MCF 10A (cell line): ENCODE results near the gene UBA1. TPM values are rescaled to one million over a fixed set of nuclear protein-coding genes. Genes with fewer than 3 reads are reported as not detected.

Source experiments
- BruUV-seq: library from RNA; stranded (reverse); fragments of 400-500 nt; replicated peaks from 2 replicates; lab custom pipeline; 2021; lab: Mats Ljungman, UMichigan
- CTCF ChIA-PET: fragments of 300-600 bp; sonication (Branson Sonifier 250); formaldehyde crosslinking; extraction: SDS; loops from one replicate; lab custom pipeline; 2021; ENCODE audit warnings: antibody characterized with exemption, inconsistent platforms; lab: Yijun Ruan, JAX
- POLR2A ChIA-PET: fragments of 300-600, 350-650 bp; sonication (Branson Sonifier 250); formaldehyde crosslinking; extraction: SDS; loops from one replicate; lab custom pipeline; 2020; ENCODE audit warnings: antibody characterized with exemption, inconsistent platforms; lab: Yijun Ruan, JAX
- DNase-seq: peaks from one replicate; pipeline ENCODE4 v3.0.0-alpha.2; 2018; ENCODE audit not compliant: unreplicated experiment
- H3K27ac Mint-ChIP-seq: one replicate; pipeline ENCODE4 v1.8.0; 2022; ENCODE audit warnings: mild to moderate bottlenecking, low read depth, mixed read lengths; ENCODE audit not compliant: unreplicated experiment
- H3K27me3 Mint-ChIP-seq: one replicate; pipeline ENCODE4 v1.8.0; 2022; ENCODE audit warnings: mixed read lengths; ENCODE audit not compliant: insufficient read depth, unreplicated experiment
- H3K36me3 Mint-ChIP-seq: one replicate; pipeline ENCODE4 v1.8.0; 2022; ENCODE audit warnings: mild to moderate bottlenecking, moderate library complexity, mixed read lengths; ENCODE audit not compliant: insufficient read depth, unreplicated experiment
- H3K4me1 Mint-ChIP-seq: one replicate; pipeline ENCODE4 v1.8.0; 2022; ENCODE audit warnings: mixed read lengths; ENCODE audit not compliant: insufficient read depth, unreplicated experiment
- H3K4me3 Mint-ChIP-seq: one replicate; pipeline ENCODE4 v1.8.0; 2022; ENCODE audit warnings: mild to moderate bottlenecking, moderate library complexity, mixed read lengths; ENCODE audit not compliant: unreplicated experiment
- H3K9me3 Mint-ChIP-seq: one replicate; pipeline ENCODE4 v1.8.0; 2022; ENCODE audit warnings: mixed read lengths; ENCODE audit not compliant: unreplicated experiment
- CTCF ChIP-seq: fragments of 200-600 bp; IDR thresholded peaks from one replicate; pipeline ENCODE4 v1.8.0; 2022; ENCODE audit warnings: antibody characterized with exemption, mild to moderate bottlenecking; ENCODE audit not compliant: unreplicated experiment
- intact Hi-C: fragments of 100-400 bp; cut with micrococcal nuclease; formaldehyde crosslinking; loops from 2 replicates; pipeline ENCODE4 v1.14.1; 2022
- total RNA-seq: library from RNA; stranded (reverse); gene quantifications from 2 replicates; pipeline ENCODE4 v1.2.3, GENCODE V29; 2022

The UBA1 gene
- total RNA-seq, 1 experiment from 2014 or later, result 248 TPM

DNA sequence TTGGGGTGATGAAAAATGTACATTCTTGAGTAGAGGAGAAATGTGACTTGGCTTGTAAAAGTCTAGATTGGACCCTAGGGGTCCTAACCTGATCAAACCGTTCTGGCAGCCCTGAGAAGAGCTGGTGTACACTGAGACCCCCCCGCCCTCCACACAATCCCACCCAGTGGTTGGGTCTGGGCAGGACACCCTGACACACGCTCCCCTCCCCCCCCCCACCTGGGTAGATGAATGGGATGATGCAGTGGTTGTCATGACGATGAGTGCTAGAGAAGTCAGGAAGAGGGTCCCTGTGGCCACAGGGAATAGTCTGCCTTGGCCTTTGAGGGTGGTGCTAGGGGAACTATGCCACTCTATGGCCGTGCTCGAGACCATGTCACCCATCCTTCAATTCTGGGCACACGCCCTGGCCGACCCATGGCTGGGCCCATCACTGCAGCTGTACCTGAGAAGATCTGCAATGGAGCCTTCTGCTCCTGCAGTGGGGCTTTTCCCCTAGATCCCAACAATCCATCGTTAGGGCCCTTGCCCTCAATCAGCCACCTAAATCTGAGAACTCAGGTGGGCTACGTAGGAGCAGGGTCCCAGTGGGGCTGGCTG is 29.2 kb downstream of the UBA1 start:
- POLR2A ChIA-PET, result no interaction called here
- no peak overlapping the region for H3K27ac Mint-ChIP-seq
- H3K4me1 Mint-ChIP-seq, result peaks cover 22% of the 10 kb centered on the region
- TF ChIP-seq CTCF, result no peak
- intact Hi-C loops, result no loop called here
- H3K4me3 Mint-ChIP-seq, result no peak overlapping the region
- no TSS peak for BruUV-seq
- no peaks in the 10 kb centered on the region for H3K27me3 Mint-ChIP-seq
- H3K9me3 Mint-ChIP-seq, result no peaks in the 10 kb centered on the region
- DNase-seq, result no peak
- CTCF ChIA-PET, result interaction anchor here (0.6 kb wide), 2 partner anchors 88 to 92 kb away, joined by 3 read pairs; no protein-coding TSS in a partner anchor
- peaks cover 50% of the 10 kb centered on the region for H3K36me3 Mint-ChIP-seq

GRCh38 chrX:47223476-47224250 is 30.0 kb downstream of the UBA1 start:
- peaks cover 22% of the 10 kb centered on the region for H3K4me1 Mint-ChIP-seq
- no peaks in the 10 kb centered on the region for H3K27me3 Mint-ChIP-seq
- H3K27ac Mint-ChIP-seq, result no peak overlapping the region
- H3K9me3 Mint-ChIP-seq, result no peaks in the 10 kb centered on the region
- BruUV-seq, result no TSS peak
- TF ChIP-seq CTCF, result no peak
- CTCF ChIA-PET, result interaction anchor here (0.6 to 1.0 kb wide), 2 partner anchors 35 to 87 kb away, joined by 3 read pairs; no protein-coding TSS in a partner anchor
- POLR2A ChIA-PET, result interaction anchor here (0.6 kb wide), 1 partner anchor 653 kb away, joined by 3 read pairs; no protein-coding TSS in a partner anchor
- H3K36me3 Mint-ChIP-seq, result peaks cover 56% of the 10 kb centered on the region
- intact Hi-C loops, result no loop called here
- no peak for DNase-seq
- H3K4me3 Mint-ChIP-seq, result no peak overlapping the region

DNA sequence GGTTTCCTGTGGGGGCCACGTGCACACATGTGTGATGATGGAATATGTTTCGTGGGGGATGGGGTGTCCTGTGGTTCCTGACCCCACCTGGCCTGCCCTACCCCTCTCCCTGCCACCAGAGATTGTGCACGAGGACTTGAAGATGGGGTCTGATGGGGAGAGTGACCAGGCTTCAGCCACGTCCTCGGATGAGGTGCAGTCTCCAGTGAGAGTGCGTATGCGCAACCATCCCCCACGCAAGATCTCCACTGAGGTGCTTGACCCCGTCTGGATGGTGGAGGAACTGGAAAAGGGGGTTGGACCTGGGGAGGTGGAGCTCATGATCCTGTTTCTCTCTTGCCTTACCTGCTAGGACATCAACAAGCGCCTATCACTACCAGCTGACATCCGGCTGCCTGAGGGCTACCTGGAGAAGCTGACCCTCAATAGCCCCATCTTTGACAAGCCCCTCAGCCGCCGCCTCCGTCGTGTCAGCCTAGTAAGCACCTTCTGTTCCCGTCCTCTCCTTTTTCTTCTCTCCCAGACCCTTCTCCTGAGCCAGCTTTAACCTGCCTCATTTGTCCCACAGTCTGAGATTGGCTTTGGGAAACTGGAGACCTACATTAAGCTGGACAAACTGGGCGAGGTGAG is 30.8 kb downstream of the UBA1 start:
- TF ChIP-seq CTCF, result no peak
- Mint-ChIP-seq H3K27me3 (no peaks in the 10 kb centered on the region), H3K4me1 (peaks cover 17% of the 10 kb centered on the region), H3K9me3 (no peaks in the 10 kb centered on the region), H3K4me3 (no peak overlapping the region), H3K36me3 (peaks cover 53% of the 10 kb centered on the region), H3K27ac (no peak overlapping the region)
- CTCF ChIA-PET, result interaction anchor here (1.0 kb wide), 1 partner anchor 34 kb away, joined by 3 read pairs; no protein-coding TSS in a partner anchor
- intact Hi-C loops, result no loop called here
- no TSS peak for BruUV-seq
- POLR2A ChIA-PET, result interaction anchor here (0.6 kb wide), 1 partner anchor 652 kb away, joined by 3 read pairs; no protein-coding TSS in a partner anchor
- no peak for DNase-seq

GRCh38 chrX:47224896-47225290 is 31.3 kb downstream of the UBA1 start:
- Mint-ChIP-seq H3K4me1 (peaks cover 12% of the 10 kb centered on the region), H3K9me3 (no peaks in the 10 kb centered on the region), H3K36me3 (peaks cover 48% of the 10 kb centered on the region), H3K27me3 (peaks cover 4% of the 10 kb centered on the region), H3K4me3 (no peak overlapping the region), H3K27ac (no peak overlapping the region)
- no peak for DNase-seq
- CTCF ChIA-PET, result no interaction called here
- POLR2A ChIA-PET, result no interaction called here
- intact Hi-C loops, result no loop called here
- BruUV-seq, result no TSS peak
- TF ChIP-seq CTCF, result no peak
